Measurements from ENCODE around the gene HLA-DQB1.

The HLA-DQB1 gene

DNA sequence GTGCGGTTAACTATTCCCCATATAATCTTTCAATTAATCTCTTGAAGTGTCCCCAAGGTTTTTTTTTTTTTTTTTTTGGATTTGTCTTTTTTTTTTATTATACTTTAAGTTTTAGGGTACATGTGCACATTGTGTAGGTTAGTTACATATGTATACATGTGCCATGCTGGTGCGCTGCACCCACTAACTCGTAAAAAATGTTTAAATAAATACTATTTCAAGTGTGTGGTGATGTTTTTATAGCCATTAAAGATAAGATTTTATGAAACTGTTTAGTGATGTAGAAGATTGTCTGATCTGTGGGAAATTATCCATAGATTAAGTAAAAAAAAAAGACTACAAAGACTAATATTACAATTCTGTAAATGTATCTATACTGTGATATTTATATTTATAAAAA lies 41.9 kb downstream of the HLA-DQB1 start:
- no peak for DNase-seq

DNA sequence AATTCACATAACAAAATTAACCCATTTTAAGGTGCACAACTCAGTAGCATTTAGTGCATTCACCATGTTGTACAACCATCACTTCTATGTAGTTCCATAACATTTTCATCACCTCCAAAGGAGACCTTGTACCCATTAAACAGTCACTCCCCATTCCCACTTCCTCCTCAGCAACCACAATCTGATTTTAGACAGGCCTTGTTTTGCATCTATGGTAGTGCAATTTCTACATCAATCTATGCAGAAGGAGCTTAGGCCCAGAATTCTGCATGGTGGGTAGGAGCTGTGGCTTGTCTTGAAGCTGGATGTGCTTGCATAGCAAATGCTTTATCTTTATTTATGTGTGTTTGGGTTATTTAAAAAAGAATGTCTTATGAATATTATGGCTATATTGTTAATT lies 42.8 kb downstream of the HLA-DQB1 start:
- DNase-seq: no peak

DNA sequence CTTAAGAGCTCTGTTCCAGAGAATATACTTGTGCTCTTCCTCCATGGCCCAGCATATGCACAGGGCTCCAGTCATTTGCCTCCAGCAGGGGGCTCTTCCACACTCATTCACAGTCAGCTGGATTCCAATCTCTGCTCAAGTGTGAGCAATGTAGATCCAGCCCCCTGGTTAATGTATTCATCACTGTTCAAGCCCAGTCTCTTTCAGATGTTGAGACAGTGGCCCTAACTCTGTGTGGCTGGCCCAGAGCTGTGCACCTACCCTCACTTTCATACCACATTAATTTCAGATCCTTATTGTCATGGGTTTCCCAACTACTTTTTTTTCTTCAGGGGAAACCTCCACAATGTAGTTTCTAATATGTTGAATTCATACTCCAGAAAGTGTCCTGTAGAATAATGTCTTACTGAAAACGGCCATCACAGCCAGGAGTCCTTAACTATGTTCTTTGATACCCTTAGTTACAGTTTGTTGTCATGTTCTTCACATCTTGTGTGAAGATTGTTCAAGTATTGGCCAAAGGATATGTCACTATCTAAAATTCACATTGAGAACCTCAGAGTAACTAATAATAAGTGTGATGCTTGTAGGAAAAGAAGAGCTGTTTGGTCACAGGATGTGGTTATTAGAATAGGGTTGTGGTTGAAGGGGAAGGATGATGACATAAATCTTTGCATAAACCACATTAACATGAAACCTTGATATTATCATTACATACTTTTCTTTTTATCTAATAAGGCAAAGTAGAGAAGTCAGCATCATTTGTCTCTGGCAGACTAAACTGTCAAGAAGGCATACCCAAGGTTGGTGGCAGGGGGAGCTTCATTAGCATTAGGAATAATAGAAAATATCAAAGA lies 43.7 kb downstream of the HLA-DQB1 start:
- peak; percentile 83 to 85 for DNase-seq

DNA sequence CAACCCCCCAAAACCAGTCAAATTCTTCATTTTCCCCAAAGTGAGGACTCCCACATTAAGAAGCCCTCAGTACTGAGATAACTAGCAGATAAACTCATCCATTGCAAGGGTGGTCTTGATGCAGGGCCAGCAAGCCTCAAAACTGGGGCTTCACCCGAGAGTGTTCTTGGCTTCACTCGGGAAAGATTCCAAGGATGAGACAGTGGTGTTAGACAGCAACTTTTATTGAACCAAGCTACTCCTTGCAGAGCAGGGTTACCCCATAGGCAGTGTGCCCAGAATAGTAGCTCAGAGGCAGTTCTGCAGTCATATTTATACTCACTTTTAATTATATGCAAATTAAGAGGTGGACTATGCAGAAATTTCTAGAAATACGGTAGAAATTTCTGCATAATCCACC lies 45.1 kb downstream of the HLA-DQB1 start:
- DNase-seq: no peak

DNA sequence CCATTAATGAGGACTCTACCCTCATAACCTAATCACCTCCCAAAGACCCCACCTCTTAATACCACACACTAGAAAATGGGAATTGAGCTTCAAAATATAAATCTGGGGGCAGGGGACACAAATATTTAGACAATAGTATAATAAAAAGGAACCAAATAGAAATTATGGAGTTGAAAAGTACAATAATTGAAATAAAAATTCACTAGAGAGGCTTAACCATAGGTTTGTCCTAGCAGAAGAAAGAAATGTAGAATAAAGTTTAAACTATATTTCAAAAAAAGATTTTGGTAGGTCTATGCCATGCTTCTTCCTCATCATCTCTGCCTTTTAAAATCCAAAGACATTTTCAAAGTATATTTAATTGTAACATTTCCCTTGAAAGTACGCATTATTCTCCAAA lies 48.7 kb downstream of the HLA-DQB1 start:
- DNase-seq: no peak

DNA sequence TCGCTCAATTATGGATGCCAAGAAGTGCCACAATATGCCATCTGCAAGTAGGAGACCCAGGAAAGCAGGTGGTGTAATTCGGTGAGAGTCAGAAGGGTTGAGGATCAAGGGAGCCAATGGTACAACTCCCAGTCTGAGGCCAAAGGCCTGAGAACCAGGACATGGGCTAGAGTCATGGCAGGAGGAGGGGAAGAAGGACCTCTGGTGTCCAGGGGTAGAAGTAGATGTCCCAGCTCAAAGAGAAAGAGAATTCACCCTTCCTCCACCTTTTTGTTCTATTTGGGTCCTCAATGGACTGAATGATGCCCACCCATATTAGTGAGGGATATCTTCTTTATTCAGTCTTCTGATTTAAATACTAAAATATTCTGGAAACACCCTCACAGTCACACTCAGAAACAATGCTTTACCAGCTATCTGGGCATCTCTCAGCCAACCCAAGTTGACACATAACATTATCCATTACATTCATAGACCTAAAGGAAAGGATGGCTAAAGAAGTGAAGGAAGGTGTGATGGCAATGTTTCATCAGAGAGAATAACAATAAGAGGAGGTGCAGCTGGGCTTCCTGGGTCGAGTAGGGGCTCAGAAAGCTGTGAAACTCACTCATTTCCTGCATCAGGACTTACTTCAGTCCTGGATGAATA lies 50.4 kb downstream of the HLA-DQB1 start:
- no peak for DNase-seq

DNA sequence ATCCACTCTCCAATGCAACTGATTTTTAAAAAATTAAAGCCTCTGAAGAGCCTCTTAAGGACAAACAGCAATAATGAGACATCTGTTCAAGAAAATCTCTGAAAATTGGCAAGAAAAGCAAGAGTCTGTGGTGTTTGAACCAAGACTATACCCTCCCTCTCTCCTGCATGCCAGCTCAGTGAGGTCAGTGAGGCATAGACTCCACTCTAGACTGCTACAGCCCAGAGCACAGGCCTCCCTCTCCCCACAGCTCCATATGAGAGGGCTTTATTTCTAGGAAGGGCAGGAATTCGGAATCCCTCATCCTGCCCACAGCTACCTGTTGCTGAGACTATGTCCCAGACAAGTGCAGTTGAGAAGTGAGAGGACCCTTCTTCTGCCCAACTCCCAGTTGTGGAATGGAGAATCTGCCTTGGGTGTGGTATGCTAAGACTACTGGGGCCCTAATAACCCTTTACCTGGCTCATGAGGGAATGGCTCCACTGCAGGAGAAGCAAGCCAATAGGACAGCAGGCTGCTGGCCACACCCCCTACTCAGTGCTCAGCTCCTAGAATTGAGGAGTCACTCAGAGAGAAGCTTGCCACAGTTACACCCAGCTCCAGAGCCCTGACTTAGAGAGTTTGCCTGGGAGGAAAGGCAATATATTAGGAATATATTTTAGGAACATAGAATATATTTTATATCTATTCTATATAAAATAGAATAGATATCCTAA lies 51.9 kb downstream of the HLA-DQB1 start:
- DNase-seq: no peak

DNA sequence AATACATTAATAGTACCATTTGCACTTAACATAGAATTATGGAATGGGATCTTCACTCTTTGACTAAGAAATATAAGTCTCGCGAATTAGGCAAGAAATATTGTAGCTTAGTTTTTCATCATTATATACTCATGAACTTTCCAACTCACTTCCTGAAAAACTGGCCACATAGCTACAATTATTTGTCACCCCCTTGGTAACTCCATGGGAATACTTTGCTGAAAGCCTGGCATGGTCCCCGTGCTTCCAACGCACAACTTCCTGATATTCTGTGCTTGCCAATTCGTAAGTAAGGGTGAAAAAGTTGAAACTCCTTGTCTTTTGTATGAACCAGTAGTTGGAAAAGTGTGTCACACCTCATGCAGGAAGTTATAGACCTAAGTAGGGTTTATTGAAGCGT lies 53.0 kb downstream of the HLA-DQB1 start:
- DNase-seq: no peak

DNA sequence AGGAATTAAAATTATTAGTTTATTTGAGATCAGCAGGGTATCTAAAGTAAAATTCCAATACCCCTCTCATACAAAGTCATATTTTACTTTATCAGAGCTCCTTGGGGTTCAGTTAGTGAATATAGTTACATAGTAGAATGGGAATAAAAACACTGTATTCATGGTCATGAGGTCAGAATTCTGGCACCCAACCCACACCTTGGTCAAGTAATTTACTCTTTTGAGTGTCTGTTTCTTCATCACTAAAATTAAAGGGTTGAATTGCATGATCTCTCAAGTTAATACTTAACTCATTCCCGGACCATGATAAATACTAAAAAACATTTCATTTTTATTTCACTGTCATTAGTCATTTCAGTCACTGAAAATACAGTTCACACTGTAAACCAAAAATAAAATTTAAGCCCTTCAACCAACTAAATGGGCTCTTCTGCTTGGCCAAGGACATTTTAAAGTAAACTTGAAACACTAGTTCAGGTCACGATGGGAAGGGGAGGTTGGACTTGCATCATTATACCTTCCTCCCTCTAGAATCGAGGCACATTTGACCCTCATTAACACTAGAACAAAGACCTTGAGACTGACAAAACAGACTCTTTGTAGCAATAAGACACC lies 55.7 kb downstream of the HLA-DQB1 start:
- no peak for DNase-seq

DNA sequence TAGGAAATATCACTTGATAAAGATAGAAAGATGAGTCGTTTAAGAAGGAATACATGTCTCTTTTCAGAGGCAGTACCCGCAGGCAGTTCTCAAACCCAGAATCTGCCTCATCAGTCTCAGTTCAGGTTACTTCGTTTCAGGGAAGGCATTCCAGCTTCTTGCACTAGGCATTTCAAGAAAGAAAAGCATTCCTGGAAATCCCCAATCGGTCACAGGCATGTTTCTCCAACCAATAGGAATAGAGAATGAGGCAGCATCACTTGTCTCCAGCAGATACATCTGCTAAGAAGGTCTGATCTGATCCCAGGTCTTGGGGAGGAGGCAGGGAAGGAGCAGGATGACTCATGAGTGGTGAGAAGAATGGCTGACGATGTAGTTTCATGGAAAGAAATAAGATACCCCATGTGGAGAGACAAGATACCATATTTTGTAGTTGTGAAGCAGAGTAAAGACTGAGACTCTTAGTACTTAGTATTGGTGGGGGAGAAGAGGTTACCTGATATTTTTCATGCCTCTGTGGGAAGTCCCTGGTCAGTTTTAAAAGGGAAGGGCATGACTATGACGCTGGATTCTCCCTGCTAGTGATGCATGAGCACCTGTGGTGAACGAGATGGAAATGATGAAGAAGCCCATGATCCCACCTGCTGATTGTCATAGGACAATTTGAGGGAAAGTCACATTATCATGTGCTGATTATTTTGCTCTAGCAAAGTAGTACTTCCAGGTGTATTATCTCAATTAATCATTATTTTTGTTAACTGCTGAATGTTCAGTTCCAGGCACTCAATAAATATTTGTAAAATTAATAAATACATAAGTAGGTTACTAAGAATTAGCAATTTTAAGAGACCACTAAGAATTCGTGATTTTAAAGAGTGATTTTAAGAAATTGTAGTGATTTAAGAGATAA lies 56.5 kb downstream of the HLA-DQB1 start:
- DNase-seq: peak; percentile 81 to 85

All from CD4-positive, alpha-beta T cell treated with Interleukin-1 beta for 1 hour (primary cell).